OCI-LY3 (cell line): ENCODE data around the gene MEI4.

Experiments used
- EZH2phosphoT487 ChIP-seq: fragments of 200-600 bp; shearing (Covaris generic); IDR thresholded peaks from 2 replicates; pipeline ENCODE4 v1.6.1; 2018; ENCODE audit warnings: antibody characterized with exemption, mixed run types, low read depth
- TF ChIP-seq, protein P1 (sequence below): fragments of 200-600, 300-600 bp; sonication (generic); IDR thresholded peaks from 2 replicates; pipeline ENCODE4 v1.5.1; 2014; ENCODE audit warnings: antibody characterized with exemption, low read length, low read depth

- TF ChIP-seq, protein P1, sequence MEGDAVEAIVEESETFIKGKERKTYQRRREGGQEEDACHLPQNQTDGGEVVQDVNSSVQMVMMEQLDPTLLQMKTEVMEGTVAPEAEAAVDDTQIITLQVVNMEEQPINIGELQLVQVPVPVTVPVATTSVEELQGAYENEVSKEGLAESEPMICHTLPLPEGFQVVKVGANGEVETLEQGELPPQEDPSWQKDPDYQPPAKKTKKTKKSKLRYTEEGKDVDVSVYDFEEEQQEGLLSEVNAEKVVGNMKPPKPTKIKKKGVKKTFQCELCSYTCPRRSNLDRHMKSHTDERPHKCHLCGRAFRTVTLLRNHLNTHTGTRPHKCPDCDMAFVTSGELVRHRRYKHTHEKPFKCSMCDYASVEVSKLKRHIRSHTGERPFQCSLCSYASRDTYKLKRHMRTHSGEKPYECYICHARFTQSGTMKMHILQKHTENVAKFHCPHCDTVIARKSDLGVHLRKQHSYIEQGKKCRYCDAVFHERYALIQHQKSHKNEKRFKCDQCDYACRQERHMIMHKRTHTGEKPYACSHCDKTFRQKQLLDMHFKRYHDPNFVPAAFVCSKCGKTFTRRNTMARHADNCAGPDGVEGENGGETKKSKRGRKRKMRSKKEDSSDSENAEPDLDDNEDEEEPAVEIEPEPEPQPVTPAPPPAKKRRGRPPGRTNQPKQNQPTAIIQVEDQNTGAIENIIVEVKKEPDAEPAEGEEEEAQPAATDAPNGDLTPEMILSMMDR, result no peak
- TF ChIP-seq EZH2phosphoT487, result no peak
Measured at GRCh38 chr6:77607004-77607403, 45.8 kb upstream of the MEI4 start.
